A172 (cell line): ENCODE results near the gene DDX18. TPM values are rescaled to one million over a fixed set of nuclear protein-coding genes. Genes with fewer than 3 reads are reported as not detected.
"Not testable (repeated sequence)": the region's sequence is repeated elsewhere in the genome, so short reads cannot be mapped to it uniquely, and the experiment has no call there.

Experiments used
- DNase-seq: peaks from one replicate; pipeline ENCODE4 v3.0.0-alpha.2; 2015; ENCODE audit warnings: low spot score
- total RNA-seq: library from RNA; depleted of rRNA; stranded (reverse); fragments of >200 nt; shearing (Covaris generic); gene quantifications from 2 replicates; pipeline ENCODE4 v1.2.3, GENCODE V29; 2014; rRNA removed

The DDX18 gene
- 91.9 and 108 TPM in 2 replicates for total RNA-seq

GRCh38 chr2:117814417-117815264, at the start of gene DDX18:
Gene DDX18 (plus strand): TSS chr2:117814691. CDS start chr2:117814778, 87 bp downstream.
- DNase-seq: peak; percentile 97

- DNase-seq: no peak
These were observed 43.8 kb upstream of the DDX18 start for GRCh38 chr2:117770730-117771129.

DNA sequence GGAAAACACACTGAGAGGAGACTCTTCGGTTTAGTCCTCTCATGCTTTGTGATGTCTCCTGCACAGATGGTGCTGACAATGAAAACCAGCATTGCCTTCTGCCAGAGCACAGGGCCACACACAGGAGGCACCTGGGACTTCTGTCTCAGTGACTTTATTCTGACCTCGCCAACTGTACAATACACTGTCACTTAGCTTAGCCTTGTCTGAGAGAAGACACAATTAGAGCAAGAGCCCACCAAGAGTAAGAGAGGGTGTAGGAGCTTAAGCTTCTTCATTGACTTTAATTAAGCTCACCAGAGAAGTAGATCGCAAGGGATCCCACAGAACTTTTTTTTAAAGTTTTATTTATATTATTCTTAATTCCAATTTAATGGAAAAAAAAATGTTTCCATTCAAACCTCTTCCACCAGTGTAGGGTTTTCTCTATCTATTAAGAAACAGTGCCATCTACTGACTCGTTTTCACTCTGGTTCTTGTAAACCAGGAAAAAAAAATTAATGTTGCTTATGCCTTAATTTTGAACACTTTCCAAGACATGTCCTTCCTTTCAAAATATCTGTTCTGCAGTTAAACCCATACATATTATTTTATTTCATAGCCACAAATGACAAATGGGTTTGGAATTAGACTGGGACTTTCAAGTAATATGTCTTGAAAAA, 42.4 kb upstream of the DDX18 start:
- peak; percentile 22 for DNase-seq

- no peak for DNase-seq
These were observed 39.8 kb upstream of the DDX18 start for GRCh38 chr2:117774716-117775115.

GRCh38 chr2:117775703-117776219, 38.7 kb upstream of the DDX18 start:
- no peak for DNase-seq

DNA sequence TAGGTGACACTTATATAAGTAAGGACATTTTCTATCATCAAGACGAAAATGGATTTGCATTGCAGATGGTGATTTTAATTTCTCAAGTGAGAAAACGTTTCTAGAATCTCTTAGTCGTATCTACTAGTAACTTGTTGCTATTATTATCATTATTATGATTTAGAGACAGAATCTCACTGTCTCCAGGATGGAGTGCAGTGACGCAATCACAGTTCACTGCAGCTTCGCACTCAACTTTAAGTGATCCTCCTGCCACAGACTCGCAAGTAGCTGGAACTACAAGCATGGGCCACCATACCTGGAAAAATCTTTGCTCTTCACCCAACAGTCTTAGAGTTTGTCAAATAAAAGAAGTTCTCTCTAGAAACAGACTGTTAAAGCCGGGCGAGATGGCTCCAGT, 37.6 kb upstream of the DDX18 start:
- no peak for DNase-seq

- DNase-seq: peak; percentile 43
These were observed 28.8 kb upstream of the DDX18 start for GRCh38 chr2:117785740-117786139.

GRCh38 chr2:117786520-117786919, 28.0 kb upstream of the DDX18 start:
- no peak for DNase-seq

GRCh38 chr2:117789505-117789904, 25.0 kb upstream of the DDX18 start:
- no peak for DNase-seq

DNA sequence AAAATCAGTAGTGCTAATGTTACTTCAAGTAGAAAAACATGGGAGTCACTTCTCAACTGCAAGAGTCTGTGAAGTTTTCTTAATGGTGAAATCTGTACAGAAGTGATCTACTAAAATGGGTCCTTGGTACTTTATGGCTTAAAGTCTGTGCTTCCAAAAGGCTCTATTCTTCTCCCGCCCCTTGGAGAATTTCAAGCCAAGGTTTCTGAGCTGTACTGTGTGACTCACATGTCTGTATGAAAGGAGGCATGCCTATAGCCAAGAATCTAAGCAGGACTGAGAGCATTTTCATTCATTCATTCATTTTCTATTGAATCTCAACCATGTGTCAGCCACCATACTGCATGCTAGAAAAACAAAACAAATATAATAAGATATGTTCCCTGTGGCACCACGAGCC, 19.8 kb upstream of the DDX18 start:
- DNase-seq: no peak

- no peak for DNase-seq
These were observed 12.7 kb upstream of the DDX18 start for GRCh38 chr2:117801826-117802225.

DNA sequence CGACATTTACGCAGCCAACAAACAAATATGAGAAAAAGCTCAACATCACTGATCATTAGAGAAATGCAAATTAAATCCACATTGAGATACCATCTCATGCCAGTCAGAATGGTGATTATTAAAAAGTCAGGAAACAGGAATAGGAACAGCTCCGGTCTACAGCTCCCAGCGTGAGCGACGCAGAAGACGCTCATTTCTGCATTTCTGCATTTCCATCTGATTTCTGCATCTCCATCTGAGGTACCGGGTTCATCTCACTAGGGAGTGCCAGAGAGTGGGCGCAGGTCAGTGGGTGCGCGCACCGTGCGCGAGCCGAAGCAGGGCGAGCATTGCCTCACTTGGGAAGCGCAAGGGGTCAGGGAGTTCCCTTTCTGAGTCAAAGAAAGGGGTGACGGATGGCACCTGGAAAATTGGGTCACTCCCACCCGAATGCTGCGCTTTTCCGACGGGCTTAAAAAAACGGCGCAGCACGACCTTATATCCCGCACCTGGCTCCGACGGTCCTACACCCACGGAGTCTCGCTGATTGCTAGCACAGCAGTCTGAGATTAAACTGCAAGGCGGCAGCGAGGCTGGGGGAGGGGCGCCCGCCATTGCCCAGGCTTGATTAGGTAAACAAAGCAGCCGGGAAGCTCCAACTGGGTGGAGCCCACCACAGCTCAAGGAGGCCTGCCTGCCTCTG, 10.7 kb upstream of the DDX18 start:
- DNase-seq: not testable (repeated sequence)

- DNase-seq: no peak
These were observed 2.0 kb upstream of the DDX18 start for GRCh38 chr2:117812443-117812842.

- DNase-seq: no peak
These were observed 1.5 kb downstream of the DDX18 start for GRCh38 chr2:117815946-117816345.

DNA sequence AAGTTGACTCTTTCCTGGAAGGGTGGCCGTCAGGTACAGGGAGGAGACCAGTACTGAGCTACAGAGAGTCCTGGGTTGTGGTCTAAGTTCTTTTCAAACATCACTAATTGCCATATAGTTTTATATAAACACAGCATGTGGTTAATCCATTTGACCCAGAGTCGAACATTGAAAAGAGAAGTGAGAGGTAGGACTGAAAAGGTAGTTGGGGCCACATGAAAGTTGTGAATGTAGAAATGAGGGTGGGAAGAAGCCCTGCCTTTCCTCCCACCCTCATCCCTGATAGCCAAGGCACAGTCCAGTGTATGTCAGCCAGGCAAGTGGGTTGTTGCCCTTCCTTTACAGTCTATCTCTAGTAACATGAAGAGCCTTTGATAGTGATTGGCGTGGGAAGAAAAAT, 4.4 kb downstream of the DDX18 start:
- DNase-seq: no peak

DNA sequence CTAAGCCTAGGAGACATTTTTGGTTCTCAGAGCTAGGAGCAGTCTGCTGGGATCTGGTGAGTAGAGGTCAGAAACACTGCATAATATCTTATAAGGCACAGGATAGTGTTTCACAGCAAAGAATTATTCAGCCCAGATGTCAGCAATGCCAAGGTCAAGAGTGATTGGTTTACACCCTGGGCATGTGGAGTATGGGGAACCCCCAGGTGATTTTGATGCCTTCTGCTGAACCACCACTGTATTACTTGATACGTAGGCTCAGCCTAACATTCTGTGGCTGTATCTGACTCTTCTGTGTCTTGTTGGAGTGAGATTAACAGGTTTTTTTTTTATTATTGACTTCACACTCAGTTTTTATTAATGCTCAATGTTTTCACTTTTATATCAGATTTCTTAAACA, 6.0 kb downstream of the DDX18 start:
- no peak for DNase-seq

GRCh38 chr2:117825437-117825836, 10.9 kb downstream of the DDX18 start:
- DNase-seq: no peak

DNA sequence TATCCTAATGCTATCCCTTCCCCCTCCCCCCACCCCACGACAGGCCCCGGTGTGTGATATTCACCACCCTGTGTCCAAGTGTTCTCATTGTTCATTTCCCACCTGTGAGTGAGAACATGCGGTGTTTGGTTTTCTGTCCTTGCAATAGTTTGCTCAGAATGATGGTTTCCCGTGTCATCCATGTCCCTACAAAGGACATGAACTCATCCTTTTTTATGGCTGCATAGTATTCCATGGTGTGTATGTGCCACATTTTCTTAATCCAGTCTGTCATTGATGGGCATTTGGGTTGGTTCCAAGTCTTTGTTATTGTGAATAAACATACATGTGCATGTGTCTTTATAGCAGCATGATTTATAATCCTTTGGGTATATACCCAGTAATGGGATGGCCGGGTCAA, 13.0 kb downstream of the DDX18 start:
- not testable (repeated sequence) for DNase-seq

DNA sequence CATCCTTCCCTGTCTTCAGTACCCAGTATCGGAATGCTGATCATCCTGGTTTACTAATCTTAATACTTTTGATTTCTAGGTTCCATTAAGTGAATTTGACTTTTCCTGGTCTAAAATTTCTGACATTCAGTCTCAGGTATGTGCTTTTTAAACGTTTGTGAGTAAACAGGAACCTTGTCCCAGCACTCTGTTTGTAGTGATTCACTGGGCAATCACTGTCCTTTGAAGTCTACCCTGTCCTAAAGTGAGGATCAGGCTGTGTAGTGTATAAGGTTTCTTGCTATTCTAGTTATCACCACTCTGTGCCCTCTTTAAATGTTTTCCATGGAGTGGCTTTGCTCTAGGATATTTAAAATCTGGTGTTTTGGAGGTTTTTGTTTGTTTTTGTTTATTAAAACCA, 14.4 kb downstream of the DDX18 start:
- DNase-seq: no peak

DNA sequence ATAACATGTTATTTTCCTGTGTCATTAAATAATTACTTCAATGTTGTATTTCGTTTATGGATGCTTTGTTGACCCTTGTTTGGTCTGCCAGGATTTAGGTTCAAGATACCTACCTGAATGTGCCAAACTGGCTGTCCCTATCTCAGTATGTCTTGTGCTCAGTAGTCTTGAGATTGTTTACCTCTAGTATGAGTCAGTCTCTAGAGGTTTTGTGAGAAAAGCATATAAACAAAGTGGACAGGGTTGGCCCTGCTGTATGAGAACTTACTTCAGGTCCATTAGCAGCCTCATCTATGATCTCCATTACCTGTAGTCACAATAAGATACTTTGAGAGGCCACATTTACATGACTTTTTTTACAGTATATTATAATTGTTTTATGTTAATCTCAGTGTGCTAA, 17.8 kb downstream of the DDX18 start:
- no peak for DNase-seq

DNA sequence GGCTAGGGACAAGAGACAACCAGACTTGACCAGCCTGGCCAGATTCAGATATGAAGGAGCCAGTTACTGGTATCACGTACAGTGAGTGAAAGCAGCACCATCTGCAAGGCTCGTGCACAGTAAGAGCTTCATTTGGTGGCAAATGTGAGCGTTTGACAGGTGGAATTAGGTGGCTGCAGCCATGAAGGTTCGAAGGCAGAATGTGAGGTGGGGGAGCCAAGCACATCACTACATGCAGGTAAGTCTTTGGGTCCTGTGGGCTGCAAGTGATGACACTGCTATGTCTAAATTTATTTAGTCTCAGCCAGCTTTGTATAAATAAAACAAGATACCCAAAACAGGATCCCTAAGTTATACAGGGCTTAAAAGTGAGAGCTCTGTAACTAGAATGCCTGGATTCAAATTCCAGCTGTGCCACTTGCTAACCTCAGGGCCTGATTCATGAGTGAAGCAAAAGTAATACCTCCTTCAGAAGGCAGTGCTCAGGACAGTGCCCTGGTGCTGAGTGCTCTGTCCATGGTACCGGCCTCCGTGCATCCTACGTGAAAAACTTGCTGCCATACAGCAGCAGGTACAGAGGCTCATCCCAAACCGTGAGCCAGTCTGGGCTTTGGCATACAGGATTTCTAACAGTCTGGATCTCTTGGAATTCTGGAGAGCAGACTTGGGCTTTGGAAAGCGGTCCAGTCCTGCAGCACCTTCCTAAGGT, 18.6 kb downstream of the DDX18 start:
- peak; percentile 22 for DNase-seq

GRCh38 chr2:117833911-117834310, 19.4 kb downstream of the DDX18 start:
- DNase-seq: no peak
